Small intestine (tissue), 7 donors: ENCODE data around the gene UGT2A3. TPM values are rescaled to one million over a fixed set of nuclear protein-coding genes. Genes with fewer than 3 reads are reported as not detected.
"Not testable (repeated sequence)": the region's sequence is repeated elsewhere in the genome, so short reads cannot be mapped to it uniquely, and the experiment has no call there.

Experiments used
- DNase-seq, 2 donors: peaks; one replicate each; pipeline versions ENCODE4 v3.0.0 to v3.0.0-alpha.2; 2013
- FAIRE-seq: peaks from 2 replicates; lab custom pipeline; 2012; peaks lifted over from hg19 to GRCh38; lab: Jason Lieb, UNC
- H3K27ac ChIP-seq, 3 donors: one replicate each; pipeline ENCODE4 v1.5.1; 2013; ENCODE audit warnings: low read length in 2 of 3, mild to moderate bottlenecking in 2 of 3, control low read depth in 1 of 3, inconsistent platforms in 1 of 3, low read depth in 1 of 3, moderate library complexity in 1 of 3
- H3K27me3 ChIP-seq, 3 donors: one replicate each; pipeline ENCODE4 v1.6.1; 2013; ENCODE audit warnings: low read length in 3 of 3, inconsistent platforms in 1 of 3; ENCODE audit not compliant: control insufficient read depth in 3 of 3, insufficient read depth in 3 of 3
- H3K36me3 ChIP-seq, 3 donors: one replicate each; pipeline ENCODE4 v1.6.1; 2013; ENCODE audit warnings: low read length in 3 of 3, inconsistent platforms in 1 of 3, low read depth in 1 of 3, mild to moderate bottlenecking in 1 of 3, moderate library complexity in 1 of 3; ENCODE audit not compliant: control insufficient read depth in 3 of 3, insufficient read depth in 2 of 3
- H3K4me1 ChIP-seq, 3 donors: one replicate each; pipeline ENCODE4 v1.6.1; 2013; ENCODE audit warnings: low read length in 2 of 3, inconsistent platforms in 1 of 3, low read depth in 1 of 3, mild to moderate bottlenecking in 1 of 3, moderate library complexity in 1 of 3; ENCODE audit not compliant: control insufficient read depth in 3 of 3, insufficient read depth in 2 of 3
- H3K4me3 ChIP-seq, 3 donors: one replicate each; pipeline ENCODE4 v1.5.1; 2013; ENCODE audit warnings: low read length in 3 of 3, control low read depth in 1 of 3, inconsistent platforms in 1 of 3, low read depth in 1 of 3, mild to moderate bottlenecking in 1 of 3, moderate library complexity in 1 of 3
- H3K9me3 ChIP-seq, 2 donors: one replicate each; pipeline ENCODE4 v1.6.1; 2013; ENCODE audit warnings: low read depth in 1 of 2, low read length in 1 of 2; ENCODE audit not compliant: control insufficient read depth in 2 of 2, insufficient read depth in 1 of 2
- WGBS, 3 donors: extraction: QIAGEN DNeasy Blood & Tissue Kit; methylation state at CpG; one replicate each; pipeline ENCODE4 v1.1.7; 2013; 5-methylcytosine and 5-hydroxymethylcytosine counted together
- polyA plus RNA-seq, 4 donors: library from polyadenylated mRNA; stranded (reverse) in 3 of 4; unstranded in 1 of 4; fragments of 200-250 nt in 3 of 4; fragments of 120-200 nt in 1 of 4; gene quantifications; one replicate each; pipeline versions ENCODE4 v1.2.1 to v1.2.3, GENCODE V29; 2013
- donor health status: healthy with polysubstance abuse.
- donor health status: control.
- donor health status: control.
- donor health status: Bipolar disorder and iron deficiency.
- donor health status: healthy.

The UGT2A3 gene
- polyA plus RNA-seq, 4 donors = 41.2 to 269 (median 96.2) TPM

- peaks cover 0 to 2% (median 0%) of the 10 kb centered on the region in 3 donors for H3K36me3 ChIP-seq
- no peaks in the 10 kb centered on the region for H3K27me3 ChIP-seq
- H3K9me3 ChIP-seq = no peaks in the 10 kb centered on the region
- H3K27ac ChIP-seq = peak overlapping the region in 2 of 3 donors; percentile 41 to 90
- peak overlapping the region in 2 of 3 donors; percentile 60 to 70 for H3K4me3 ChIP-seq
- 29 to 77% (median 39%) methylated on average over 2 of the region's 2 CpGs for WGBS, 3 donors
- peaks cover 0 to 9% (median 0%) of the 10 kb centered on the region in 3 donors for H3K4me1 ChIP-seq
- no peak for FAIRE-seq
- DNase-seq = peak; percentile 52 to 74
These were observed 3.4 kb downstream of the UGT2A3 start for GRCh38 chr4:68948044-68948743.

DNA sequence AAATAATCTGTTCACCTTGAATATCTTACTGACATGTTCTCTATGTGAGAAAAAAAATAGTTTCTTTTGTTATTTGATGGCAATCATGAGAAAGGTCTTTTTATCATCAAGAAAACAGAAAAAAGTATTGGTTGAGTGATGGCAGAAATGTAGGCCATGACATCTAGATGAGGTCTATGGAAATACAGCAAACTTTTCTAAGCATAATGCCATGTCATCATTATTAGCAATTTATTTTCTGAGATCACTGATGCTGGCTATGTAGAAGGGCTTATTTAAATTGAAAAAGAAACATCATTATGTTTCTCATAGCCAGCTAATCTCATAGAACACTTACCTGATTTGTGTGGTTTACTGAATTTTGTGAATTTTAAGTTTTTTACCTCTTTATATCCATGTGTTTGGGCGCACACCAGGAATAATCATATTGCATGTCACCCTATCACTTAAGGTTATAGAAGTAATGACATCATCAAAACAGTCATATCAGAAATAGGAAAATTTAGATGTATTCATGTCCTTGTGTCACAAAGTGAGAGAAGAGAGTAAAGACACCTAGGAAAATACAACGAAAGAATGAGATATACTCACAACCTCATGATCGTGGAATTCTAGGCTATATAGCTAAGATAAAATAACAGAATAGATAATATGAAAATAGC lies 22.4 kb downstream of the UGT2A3 start:
- Histone ChIP-seq H3K4me3 (no peak overlapping the region), H3K4me1 (no peaks in the 10 kb centered on the region), H3K36me3 (peaks cover 0 to 7% (median 6%) of the 10 kb centered on the region in 3 donors), H3K27ac (no peak overlapping the region), H3K27me3 (no peaks in the 10 kb centered on the region), H3K9me3 (peaks cover 0 to 8% of the 10 kb centered on the region in 2 donors)
- FAIRE-seq (no peak), DNase-seq (no peak)
- WGBS, 3 donors = 59 to 64% (median 64%) methylated on average over 3 of the region's 3 CpGs

GRCh38 chr4:68927165-68927564 lies 24.4 kb downstream of the UGT2A3 start:
- no peak for FAIRE-seq
- H3K27ac ChIP-seq = no peak overlapping the region

DNA sequence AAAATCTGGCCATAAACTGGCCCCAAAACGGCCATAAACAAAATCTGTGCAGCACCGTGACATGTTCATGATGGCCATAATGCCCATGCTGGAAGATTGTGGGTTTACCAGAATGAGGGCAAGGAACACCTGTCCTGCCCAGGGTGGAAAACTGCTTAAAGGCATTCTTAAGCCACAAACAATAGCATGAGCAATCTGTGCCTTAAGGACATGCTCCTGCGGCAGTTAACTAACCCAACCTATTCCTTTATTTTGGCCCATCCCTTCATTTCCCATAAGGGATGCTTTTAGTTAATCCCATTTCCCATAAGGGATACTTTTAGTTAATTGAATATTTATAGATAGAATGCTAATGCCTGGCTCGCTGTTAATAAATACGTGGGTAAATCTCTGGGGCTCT lies 29.4 kb downstream of the UGT2A3 start:
- not testable (repeated sequence) for H3K4me3 ChIP-seq, DNase-seq, FAIRE-seq, H3K36me3 ChIP-seq, H3K27me3 ChIP-seq, H3K27ac ChIP-seq, H3K4me1 ChIP-seq
- WGBS, 3 donors = 56 to 75% (median 57%) methylated on average over 5 of the region's 5 CpGs
- H3K9me3 ChIP-seq = peaks cover 0 to 11% of the 10 kb centered on the region in 2 donors

More at GRCh38 chr4:68927165-68927564, 24.4 kb downstream of the UGT2A3 start:
- DNase-seq = no peak
- peaks cover 0 to 6% (median 3%) of the 10 kb centered on the region in 3 donors for H3K36me3 ChIP-seq
- H3K4me3 ChIP-seq = no peak overlapping the region
- H3K9me3 ChIP-seq = peaks cover 0 to 13% of the 10 kb centered on the region in 2 donors
- no peaks in the 10 kb centered on the region for H3K4me1 ChIP-seq
- WGBS, 3 donors = 72 to 86% (median 85%) methylated on average over 3 of the region's 3 CpGs
- no peaks in the 10 kb centered on the region for H3K27me3 ChIP-seq

DNA sequence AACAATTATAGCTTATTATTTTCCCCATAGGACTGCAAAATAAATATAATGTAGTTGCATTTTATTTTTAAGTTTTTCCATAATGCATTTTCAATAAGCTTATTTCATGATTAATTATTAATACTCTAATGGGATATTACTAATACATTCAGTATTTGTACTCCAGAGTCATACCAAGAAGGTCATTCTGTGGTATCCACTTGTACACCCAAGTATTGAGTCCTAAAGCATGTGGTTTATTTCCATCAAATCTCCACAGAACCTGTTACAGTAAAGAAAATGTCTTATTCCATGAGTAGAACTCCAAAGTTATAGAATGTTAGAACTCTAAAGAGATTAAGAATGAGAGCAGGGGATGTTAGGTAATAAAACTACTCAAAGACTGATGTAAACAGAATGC lies 30.6 kb downstream of the UGT2A3 start:
- no peaks in the 10 kb centered on the region for H3K27me3 ChIP-seq
- DNase-seq (no peak), FAIRE-seq (no peak)
- H3K4me1 ChIP-seq = no peaks in the 10 kb centered on the region
- peaks cover 0 to 7% of the 10 kb centered on the region in 2 donors for H3K9me3 ChIP-seq
- H3K27ac ChIP-seq = no peak overlapping the region
- no peak overlapping the region for H3K4me3 ChIP-seq
- H3K36me3 ChIP-seq = peaks cover 0 to 2% (median 0%) of the 10 kb centered on the region in 3 donors

DNA sequence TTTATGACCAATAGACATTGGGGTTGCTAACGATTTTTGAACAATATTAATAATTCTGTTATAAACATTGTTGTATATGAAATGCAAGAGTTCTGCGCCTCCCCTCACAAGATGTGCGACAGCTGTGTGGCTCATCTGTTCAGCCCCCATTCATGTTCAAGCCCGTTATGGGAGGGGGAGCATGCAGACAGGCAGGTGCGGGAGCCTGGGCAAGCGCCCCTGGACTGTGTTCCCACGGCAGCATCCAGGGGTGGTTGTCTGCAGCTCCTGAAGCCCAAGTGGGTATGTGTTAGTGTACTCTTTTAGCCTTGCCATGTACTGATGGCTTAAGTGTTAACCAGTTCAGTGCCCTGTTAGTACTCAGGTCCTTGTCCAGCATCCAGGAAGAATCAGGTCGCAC lies 34.6 kb downstream of the UGT2A3 start:
- Histone ChIP-seq H3K27ac (no peak overlapping the region), H3K27me3 (no peaks in the 10 kb centered on the region), H3K36me3 (peaks cover 0 to 6% (median 0%) of the 10 kb centered on the region in 3 donors), H3K4me3 (no peak overlapping the region), H3K4me1 (no peaks in the 10 kb centered on the region), H3K9me3 (peaks cover 0 to 7% of the 10 kb centered on the region in 2 donors)
- FAIRE-seq (no peak), DNase-seq (no peak)
- 85 to 96% (median 90%) methylated on average over 8 of the region's 8 CpGs for WGBS, 3 donors

DNA sequence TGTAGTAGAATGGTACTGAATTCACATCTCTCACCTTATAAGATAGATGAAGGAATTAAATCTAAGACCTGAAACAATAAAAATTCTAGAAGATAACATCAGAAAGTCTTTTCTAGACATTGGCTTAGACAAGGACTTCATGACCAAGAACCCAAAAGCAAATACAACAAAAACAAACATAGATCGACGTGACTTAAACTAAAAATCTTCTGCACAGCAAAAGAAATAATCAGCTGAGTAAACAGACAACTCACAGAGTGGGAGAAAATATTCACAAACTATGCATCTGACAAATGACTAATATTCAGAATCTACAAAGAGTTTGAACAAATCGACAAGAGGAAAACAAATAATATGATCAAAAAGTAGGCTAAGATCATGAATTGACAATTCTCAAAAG lies 38.8 kb downstream of the UGT2A3 start:
- 75 to 92% (median 88%) methylated on average over 3 of the region's 3 CpGs for WGBS, 3 donors

DNA sequence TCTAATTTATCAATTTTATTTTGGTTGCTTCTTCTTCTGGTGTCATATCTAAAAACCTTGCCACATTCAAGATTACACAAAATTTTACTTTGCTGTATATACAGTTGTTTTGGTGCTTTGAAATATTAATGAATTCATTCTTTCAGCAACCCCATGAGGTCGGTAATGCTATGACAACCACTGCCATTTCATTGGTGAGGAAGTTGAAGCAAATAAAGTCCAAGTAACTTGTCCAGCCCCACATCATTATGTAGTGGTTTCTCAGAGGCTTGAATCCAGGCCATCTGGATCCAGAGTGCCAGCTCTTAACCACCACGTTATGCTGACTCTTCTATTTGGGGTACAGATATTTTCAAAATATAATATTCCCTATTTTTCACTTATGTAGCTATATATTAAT lies 42.2 kb downstream of the UGT2A3 start:
- Histone ChIP-seq H3K36me3 (no peaks in the 10 kb centered on the region), H3K27ac (peak overlapping the region in 1 of 3 donors; percentile 87), H3K4me1 (peaks cover 0 to 20% (median 2%) of the 10 kb centered on the region in 3 donors), H3K9me3 (peaks cover 0 to 6% of the 10 kb centered on the region in 2 donors), H3K4me3 (peak overlapping the region in 1 of 3 donors; percentile 20), H3K27me3 (no peaks in the 10 kb centered on the region)
- 62 to 75% (median 64%) methylated on average over 2 of the region's 2 CpGs for WGBS, 3 donors
- FAIRE-seq (no peak), DNase-seq (peak in 1 of 2 donors; percentile 55)

More for the DNA sequence above, 38.8 kb downstream of the UGT2A3 start:
- no peaks in the 10 kb centered on the region for H3K27me3 ChIP-seq
- peaks cover 0 to 2% (median 0%) of the 10 kb centered on the region in 3 donors for H3K4me1 ChIP-seq
- no peak overlapping the region for H3K4me3 ChIP-seq
- no peak overlapping the region for H3K27ac ChIP-seq
- peak; percentile 26 for FAIRE-seq
- DNase-seq = no peak
- H3K9me3 ChIP-seq = peaks cover 0 to 6% of the 10 kb centered on the region in 2 donors
- peaks cover 0 to 6% (median 0%) of the 10 kb centered on the region in 3 donors for H3K36me3 ChIP-seq
